Epidermal melanocyte (primary cell): ENCODE measurements around the gene SLC25A31.

Experiments
- DNase-seq: peaks from one replicate; pipeline ENCODE4 v3.0.0; 2011; ENCODE audit warnings: low spot score; ENCODE audit not compliant: insufficient read length

SLC25A31 gene

GRCh38 chr4:127730142-127730913 lies at the start of gene SLC25A31:
TSS of gene SLC25A31 (plus strand) at chr4:127730400. CDS start at chr4:127730546, 146 bp downstream.
- no peak for DNase-seq

- DNase-seq = no peak
These were observed 44.9 kb upstream of the SLC25A31 start for GRCh38 chr4:127685292-127685691.

- no peak for DNase-seq
These were observed 43.5 kb upstream of the SLC25A31 start for GRCh38 chr4:127686658-127687057.

- no peak for DNase-seq
These were observed 42.6 kb upstream of the SLC25A31 start for GRCh38 chr4:127687580-127687979.

- DNase-seq = no peak
These were observed 31.4 kb upstream of the SLC25A31 start for GRCh38 chr4:127698789-127699200.

GRCh38 chr4:127708985-127709384 lies 21.2 kb upstream of the SLC25A31 start:
- DNase-seq = no peak

- DNase-seq = no peak
These were observed 20.7 kb upstream of the SLC25A31 start for GRCh38 chr4:127709456-127709855.

GRCh38 chr4:127731406-127731805 lies 1.2 kb downstream of the SLC25A31 start:
- no peak for DNase-seq

GRCh38 chr4:127732623-127733328 lies 2.6 kb downstream of the SLC25A31 start:
- peak; percentile 65 for DNase-seq

- no peak for DNase-seq
These were observed 4.8 kb downstream of the SLC25A31 start for GRCh38 chr4:127734976-127735375.

- no peak for DNase-seq
These were observed 7.1 kb downstream of the SLC25A31 start for GRCh38 chr4:127737295-127737694.

GRCh38 chr4:127741247-127741646 lies 11.0 kb downstream of the SLC25A31 start:
- DNase-seq = no peak

GRCh38 chr4:127747883-127748282 lies 17.7 kb downstream of the SLC25A31 start:
- DNase-seq = no peak

- no peak for DNase-seq
These were observed 18.8 kb downstream of the SLC25A31 start for GRCh38 chr4:127748957-127749356.

- no peak for DNase-seq
These were observed 26.7 kb downstream of the SLC25A31 start for GRCh38 chr4:127756906-127757305.

GRCh38 chr4:127759228-127759820 lies 29.1 kb downstream of the SLC25A31 start:
- DNase-seq = no peak

GRCh38 chr4:127759893-127760292 lies 29.7 kb downstream of the SLC25A31 start:
- DNase-seq = no peak

GRCh38 chr4:127771535-127772275 lies 41.5 kb downstream of the SLC25A31 start:
- DNase-seq = no peak

- DNase-seq = no peak
These were observed 42.8 kb downstream of the SLC25A31 start for GRCh38 chr4:127772769-127773671.

GRCh38 chr4:127775843-127776242 lies 45.6 kb downstream of the SLC25A31 start:
- DNase-seq = no peak

GRCh38 chr4:127776620-127777019 lies 46.4 kb downstream of the SLC25A31 start:
- no peak for DNase-seq
